ENCODE measurements around the gene FAM110C.

FAM110C gene

GRCh38 chr2:55587-56448 is 9.5 kb upstream of the FAM110C start:
- Histone ChIP-seq H3K9ac (ENCODE audit: low read depth, low read length) (no peak overlapping the region), H3K4me1 (ENCODE audit: insufficient read depth, low read length) (no peaks in the 10 kb centered on the region), H3K9me3 (ENCODE audit: control insufficient read depth, insufficient read depth, low read length) (no peaks in the 10 kb centered on the region), H3K36me3 (ENCODE audit: insufficient read depth, low read length) (no peaks in the 10 kb centered on the region)

- Histone ChIP-seq H3K9me3 (ENCODE audit: control insufficient read depth, insufficient read depth, low read length) (no peaks in the 10 kb centered on the region), H3K4me1 (ENCODE audit: insufficient read depth, low read length) (peaks cover 9% of the 10 kb centered on the region; the same call in 1 of the 2 replicates), H3K36me3 (ENCODE audit: insufficient read depth, low read length) (no peaks in the 10 kb centered on the region), H3K9ac (ENCODE audit: low read depth, low read length) (no peak overlapping the region)
These were observed 5.3 kb upstream of the FAM110C start for GRCh38 chr2:51613-52012.

- Histone ChIP-seq H3K9me3 (ENCODE audit: control insufficient read depth, insufficient read depth, low read length) (no peaks in the 10 kb centered on the region), H3K9ac (ENCODE audit: low read depth, low read length) (peak overlapping the region; percentile 77), H3K36me3 (ENCODE audit: insufficient read depth, low read length) (peaks cover 3% of the 10 kb centered on the region; the same call in 1 of the 2 replicates), H3K4me1 (ENCODE audit: insufficient read depth, low read length) (peaks cover 16% of the 10 kb centered on the region; the same call in 1 of the 2 replicates)
These were observed 1.4 kb upstream of the FAM110C start for GRCh38 chr2:47737-48136.

- peaks cover 3% of the 10 kb centered on the region; the same call in 1 of the 2 replicates for H3K36me3 ChIP-seq (ENCODE audit: insufficient read depth, low read length)
- no peaks in the 10 kb centered on the region for H3K9me3 ChIP-seq (ENCODE audit: control insufficient read depth, insufficient read depth, low read length)
- H3K9ac ChIP-seq (ENCODE audit: low read depth, low read length): peak overlapping the region; percentile 77
- H3K4me1 ChIP-seq (ENCODE audit: insufficient read depth, low read length): peaks cover 16% of the 10 kb centered on the region; the same call in 1 of the 2 replicates
These were observed 1.0 kb upstream of the FAM110C start for GRCh38 chr2:47346-47725.

- Histone ChIP-seq H3K36me3 (ENCODE audit: insufficient read depth, low read length) (peaks cover 3% of the 10 kb centered on the region; the same call in 1 of the 2 replicates), H3K9ac (ENCODE audit: low read depth, low read length) (peak overlapping the region; percentile 77), H3K9me3 (ENCODE audit: control insufficient read depth, insufficient read depth, low read length) (no peaks in the 10 kb centered on the region), H3K4me1 (ENCODE audit: insufficient read depth, low read length) (peaks cover 16% of the 10 kb centered on the region; the same call in 1 of the 2 replicates)
These were observed 204 bp downstream of the FAM110C start for GRCh38 chr2:46131-46470.

GRCh38 chr2:45342-46130 is 769 bp downstream of the FAM110C start:
- no peaks in the 10 kb centered on the region for H3K9me3 ChIP-seq (ENCODE audit: control insufficient read depth, insufficient read depth, low read length)
- peaks cover 16% of the 10 kb centered on the region; the same call in 1 of the 2 replicates for H3K4me1 ChIP-seq (ENCODE audit: insufficient read depth, low read length)
- peaks cover 3% of the 10 kb centered on the region; the same call in 1 of the 2 replicates for H3K36me3 ChIP-seq (ENCODE audit: insufficient read depth, low read length)
- H3K9ac ChIP-seq (ENCODE audit: low read depth, low read length): peak overlapping the region; percentile 77

- peaks cover 3% of the 10 kb centered on the region; the same call in 1 of the 2 replicates for H3K36me3 ChIP-seq (ENCODE audit: insufficient read depth, low read length)
- no peaks in the 10 kb centered on the region for H3K9me3 ChIP-seq (ENCODE audit: control insufficient read depth, insufficient read depth, low read length)
- peak overlapping the region; percentile 77; the same call in 1 of the 2 replicates for H3K9ac ChIP-seq (ENCODE audit: low read depth, low read length)
- H3K4me1 ChIP-seq (ENCODE audit: insufficient read depth, low read length): peaks cover 16% of the 10 kb centered on the region; the same call in 1 of the 2 replicates
These were observed 1.5 kb downstream of the FAM110C start for GRCh38 chr2:44748-45341.

GRCh38 chr2:42788-43187 is 3.5 kb downstream of the FAM110C start:
- Histone ChIP-seq H3K36me3 (ENCODE audit: insufficient read depth, low read length) (peaks cover 3% of the 10 kb centered on the region; the same call in 1 of the 2 replicates), H3K9ac (ENCODE audit: low read depth, low read length) (no peak overlapping the region), H3K9me3 (ENCODE audit: control insufficient read depth, insufficient read depth, low read length) (no peaks in the 10 kb centered on the region), H3K4me1 (ENCODE audit: insufficient read depth, low read length) (peaks cover 14% of the 10 kb centered on the region; the same call in 1 of the 2 replicates)

- Histone ChIP-seq H3K4me1 (ENCODE audit: insufficient read depth, low read length) (peaks cover 11% of the 10 kb centered on the region; the same call in 1 of the 2 replicates), H3K36me3 (ENCODE audit: insufficient read depth, low read length) (peaks cover 3% of the 10 kb centered on the region; the same call in 1 of the 2 replicates), H3K9ac (ENCODE audit: low read depth, low read length) (no peak overlapping the region), H3K9me3 (ENCODE audit: control insufficient read depth, insufficient read depth, low read length) (no peaks in the 10 kb centered on the region)
These were observed 5.8 kb downstream of the FAM110C start for GRCh38 chr2:40465-40864.

- no peak overlapping the region for H3K9ac ChIP-seq (ENCODE audit: low read depth, low read length)
These were observed 8.2 kb downstream of the FAM110C start for GRCh38 chr2:38155-38554.

GRCh38 chr2:36318-36717 is 10.0 kb downstream of the FAM110C start:
- Histone ChIP-seq H3K4me1 (ENCODE audit: insufficient read depth, low read length) (0 out of 2 replicates have a peak, but pooled peaks cover 5% of the 10 kb centered on the region), H3K9me3 (ENCODE audit: control insufficient read depth, insufficient read depth, low read length) (no peaks in the 10 kb centered on the region), H3K36me3 (ENCODE audit: insufficient read depth, low read length) (no peaks in the 10 kb centered on the region; the same call in 1 of the 2 replicates), H3K9ac (ENCODE audit: low read depth, low read length) (no peak overlapping the region)

More at GRCh38 chr2:38155-38554, 8.2 kb downstream of the FAM110C start:
- 0 out of 2 replicates have a peak, but pooled peaks cover 5% of the 10 kb centered on the region for H3K4me1 ChIP-seq (ENCODE audit: insufficient read depth, low read length)
- H3K9me3 ChIP-seq (ENCODE audit: control insufficient read depth, insufficient read depth, low read length): no peaks in the 10 kb centered on the region
- H3K36me3 ChIP-seq (ENCODE audit: insufficient read depth, low read length): no peaks in the 10 kb centered on the region; the same call in 1 of the 2 replicates

GRCh38 chr2:35852-36251 is 10.5 kb downstream of the FAM110C start:
- no peak overlapping the region for H3K9ac ChIP-seq (ENCODE audit: low read depth, low read length)
- H3K4me1 ChIP-seq (ENCODE audit: insufficient read depth, low read length): 0 out of 2 replicates have a peak, but pooled peaks cover 5% of the 10 kb centered on the region
- no peaks in the 10 kb centered on the region for H3K9me3 ChIP-seq (ENCODE audit: control insufficient read depth, insufficient read depth, low read length)
- no peaks in the 10 kb centered on the region; the same call in 1 of the 2 replicates for H3K36me3 ChIP-seq (ENCODE audit: insufficient read depth, low read length)

GRCh38 chr2:33620-34019 is 12.7 kb downstream of the FAM110C start:
- Histone ChIP-seq H3K9me3 (ENCODE audit: control insufficient read depth, insufficient read depth, low read length) (no peaks in the 10 kb centered on the region), H3K36me3 (ENCODE audit: insufficient read depth, low read length) (no peaks in the 10 kb centered on the region; the same call in 1 of the 2 replicates), H3K4me1 (ENCODE audit: insufficient read depth, low read length) (no peaks in the 10 kb centered on the region), H3K9ac (ENCODE audit: low read depth, low read length) (no peak overlapping the region)

GRCh38 chr2:32068-32467 is 14.2 kb downstream of the FAM110C start:
- Histone ChIP-seq H3K4me1 (ENCODE audit: insufficient read depth, low read length) (no peaks in the 10 kb centered on the region), H3K9me3 (ENCODE audit: control insufficient read depth, insufficient read depth, low read length) (no peaks in the 10 kb centered on the region), H3K36me3 (ENCODE audit: insufficient read depth, low read length) (no peaks in the 10 kb centered on the region; the same call in 1 of the 2 replicates), H3K9ac (ENCODE audit: low read depth, low read length) (no peak overlapping the region)
